K562 (cell line): ENCODE measurements around the gene SETSIP. TPM values are rescaled to one million over a fixed set of nuclear protein-coding genes. Genes with fewer than 3 reads are reported as not detected.
A peak's percentile ranks its signal among the peaks of the same experiment; 100 is the strongest.

Source experiments
- CAMTA2 ChIP-seq: fragments of 250-450 bp; sonication (Bioruptor Pico); conservative IDR thresholded peaks from 2 replicates; pipeline ENCODE4 v1.5.1; 2022
- CCAR2 ChIP-seq: fragments of 200-400 bp; formaldehyde crosslinking; IDR thresholded peaks from 2 replicates; pipeline ENCODE4 v1.6.1; 2017; ENCODE audit warnings: mild to moderate bottlenecking, low read depth, low read length
- CREB5 ChIP-seq: fragments of 250-450 bp; sonication (Bioruptor Pico); IDR thresholded peaks from 2 replicates; pipeline ENCODE4 v1.5.0; 2020; ENCODE audit warnings: mild to moderate bottlenecking
- DIDO1 ChIP-seq: fragments of 450-650 bp; IDR thresholded peaks from 2 replicates; pipeline ENCODE4 v1.6.1; 2016; ENCODE audit warnings: low read depth, missing biosample characterization, missing genetic modification characterization
- FOXA3 ChIP-seq, 2 experiments: fragments of 450-650 bp in 1 of 2; sonication (generic) in 1 of 2; formaldehyde crosslinking; IDR thresholded peaks in 1 of 2; conservative IDR thresholded peaks in 1 of 2; 2 replicates each; pipeline versions ENCODE4 v1.4.0 to v1.8.0; 2020 to 2022; ENCODE audit warnings: mild to moderate bottlenecking in 2 of 2, missing genetic modification reagents in 1 of 2
- HMGXB4 ChIP-seq: sonication (generic); formaldehyde crosslinking; IDR thresholded peaks from 2 replicates; pipeline ENCODE4 v1.8.1; 2023; ENCODE audit warnings: mild to moderate bottlenecking, missing genetic modification reagents
- KLF6 ChIP-seq: fragments of 250-450 bp; sonication (Bioruptor Pico); IDR thresholded peaks from 2 replicates; pipeline ENCODE4 v1.4.0; 2020; ENCODE audit warnings: mild to moderate bottlenecking, moderate library complexity, borderline replicate concordance
- MTA1 ChIP-seq: fragments of 450-650 bp; IDR thresholded peaks from 2 replicates; pipeline ENCODE4 v1.6.1; 2017; ENCODE audit warnings: borderline replicate concordance
- NR1H2 ChIP-seq: sonication (generic); formaldehyde crosslinking; IDR thresholded peaks from 2 replicates; pipeline ENCODE4 v1.4.0; 2020; ENCODE audit warnings: mild to moderate bottlenecking, missing genetic modification reagents
- PML ChIP-seq: IDR thresholded peaks from 2 replicates; pipeline ENCODE4 v1.6.1; 2012; ENCODE audit warnings: low read length, inconsistent platforms
- POLR2AphosphoS5 ChIP-seq: IDR thresholded peaks from 2 replicates; pipeline ENCODE4 v1.6.1; 2011; ENCODE audit warnings: mild to moderate bottlenecking, low read depth, low read length, moderate library complexity; ENCODE audit not compliant: control insufficient read depth, insufficient read depth
- SMAD1 ChIP-seq: fragments of 150-350 bp; IDR thresholded peaks from 2 replicates; pipeline ENCODE4 v1.6.1; 2014; ENCODE audit warnings: low read length, low read depth; ENCODE audit not compliant: partially characterized antibody
- SP1 ChIP-seq: sonication (generic); formaldehyde crosslinking; IDR thresholded peaks from 2 replicates; pipeline ENCODE4 v1.8.1; 2022; ENCODE audit warnings: mild to moderate bottlenecking, missing genetic modification reagents
- STAT6 ChIP-seq: sonication (generic); formaldehyde crosslinking; IDR thresholded peaks from 2 replicates; pipeline ENCODE4 v1.8.1; 2023; ENCODE audit warnings: mild to moderate bottlenecking, missing genetic modification reagents
- TAF1 ChIP-seq: IDR thresholded peaks from 2 replicates; pipeline ENCODE4 v1.6.1; 2011; ENCODE audit warnings: mild to moderate bottlenecking, low read length, moderate library complexity; ENCODE audit not compliant: insufficient read depth, control insufficient read depth, severe bottlenecking; ENCODE audit errors: extremely low read depth
- TEAD4 ChIP-seq, 2 experiments: sonication (generic) in 1 of 2; formaldehyde crosslinking in 1 of 2; IDR thresholded peaks; 2 replicates each; pipeline versions ENCODE4 v1.6.1 to v1.8.0; 2012 to 2022; ENCODE audit warnings: borderline replicate concordance in 1 of 2, inconsistent platforms in 1 of 2, low read length in 1 of 2, mild to moderate bottlenecking in 1 of 2, missing genetic modification reagents in 1 of 2
- XRCC5 ChIP-seq: fragments of 200-400 bp; formaldehyde crosslinking; IDR thresholded peaks from 2 replicates; pipeline ENCODE4 v1.6.1; 2017; ENCODE audit warnings: low read depth, mild to moderate bottlenecking, low read length
- polyA plus RNA-seq, 8 experiments: library from polyadenylated mRNA; depleted of rRNA in 4 of 8; stranded (reverse) in 5 of 8; unstranded in 3 of 8; fragments of >200 nt; fragmentation: Nextera tagmentation in 2 of 8; fragmentation: Illumina TruSeq in 1 of 8; extraction: Ambion mirVana in 2 of 8; extraction: Trizol in 1 of 8; gene quantifications; 2 replicates each; pipeline versions ENCODE4 v1.2.1 to v1.2.3, GENCODE V29; 2011 to 2014; ENCODE audit warnings: inconsistent platforms in 1 of 8, missing spikeins in 1 of 8
- total RNA-seq, 7 experiments: library from RNA; depleted of rRNA in 6 of 7; stranded (reverse); fragments of >200 nt in 6 of 7; fragmentation: Illumina TruSeq in 2 of 7; extraction: Trizol in 2 of 7; gene quantifications; 2 replicates each; pipeline versions ENCODE4 v1.2.1 to v1.2.3, GENCODE V29; 2011 to 2021; ENCODE audit warnings: low replicate concordance in 1 of 7
- TF ChIP-seq, protein P1 (sequence below): fragments of 450-650 bp; formaldehyde crosslinking; IDR thresholded peaks from 2 replicates; pipeline ENCODE4 v1.4.0; 2020; ENCODE audit warnings: mild to moderate bottlenecking, moderate library complexity

The SETSIP gene
- total and polyA plus RNA-seq, 9 of the 15 experiments (the other 6 are each of a cell fraction or from before 2014, with no cell fraction given), result 0.22 to 0.43 TPM; not detected in 7

DNA sequence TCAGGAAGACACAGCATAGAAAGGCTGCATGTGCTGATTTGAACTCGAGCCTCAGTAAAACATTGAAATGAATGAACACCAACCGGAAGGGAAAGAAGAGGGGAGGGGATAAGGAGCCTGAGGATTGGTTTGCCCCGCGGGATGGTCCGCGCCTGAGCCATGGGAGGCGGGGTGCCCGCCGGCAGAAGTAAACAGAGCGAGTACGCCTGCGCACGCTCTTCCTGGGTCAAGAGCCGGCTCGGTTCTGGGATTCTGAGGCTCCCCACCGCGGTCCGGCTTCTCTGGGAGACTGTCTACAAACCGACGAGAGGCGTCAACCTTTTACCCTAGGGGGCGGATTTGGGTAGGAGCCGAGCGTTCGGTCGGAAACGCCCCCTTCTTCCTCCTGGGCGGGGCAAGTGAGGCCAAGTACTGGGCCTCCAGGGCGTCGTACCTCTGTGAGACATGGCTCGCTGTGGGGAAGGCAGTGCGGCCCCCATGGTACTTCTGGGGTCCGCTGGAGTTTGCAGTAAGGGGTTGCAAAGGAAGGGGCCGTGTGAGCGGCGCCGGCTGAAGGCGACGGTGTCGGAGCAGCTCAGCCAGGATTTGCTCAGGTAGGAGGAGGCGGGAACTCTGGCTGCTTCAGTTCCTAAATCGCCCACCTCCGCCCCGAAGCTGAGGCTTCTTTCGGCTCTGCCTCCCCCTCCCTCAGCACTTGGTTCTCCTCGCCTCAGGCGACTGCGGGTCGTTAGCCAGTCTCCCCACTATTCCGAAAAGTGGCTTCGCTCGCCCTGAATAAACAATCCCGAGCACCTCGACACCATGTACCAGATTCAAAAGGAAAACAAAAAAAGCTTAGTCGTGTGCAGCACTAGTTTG lies 5.1 kb upstream of the SETSIP start, which contains the start of gene BTBD8 (continued):
- TF ChIP-seq, protein P1, sequence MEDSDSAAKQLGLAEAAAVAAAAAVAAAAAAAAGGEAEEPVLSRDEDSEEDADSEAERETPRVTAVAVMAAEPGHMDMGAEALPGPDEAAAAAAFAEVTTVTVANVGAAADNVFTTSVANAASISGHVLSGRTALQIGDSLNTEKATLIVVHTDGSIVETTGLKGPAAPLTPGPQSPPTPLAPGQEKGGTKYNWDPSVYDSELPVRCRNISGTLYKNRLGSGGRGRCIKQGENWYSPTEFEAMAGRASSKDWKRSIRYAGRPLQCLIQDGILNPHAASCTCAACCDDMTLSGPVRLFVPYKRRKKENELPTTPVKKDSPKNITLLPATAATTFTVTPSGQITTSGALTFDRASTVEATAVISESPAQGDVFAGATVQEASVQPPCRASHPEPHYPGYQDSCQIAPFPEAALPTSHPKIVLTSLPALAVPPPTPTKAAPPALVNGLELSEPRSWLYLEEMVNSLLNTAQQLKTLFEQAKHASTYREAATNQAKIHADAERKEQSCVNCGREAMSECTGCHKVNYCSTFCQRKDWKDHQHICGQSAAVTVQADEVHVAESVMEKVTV (CRISPR knock-in tag), result no peak
- TF ChIP-seq TAF1, result peak; percentile 48
- peak; percentile 50; the same call in 1 of the 2 replicates for TF ChIP-seq POLR2AphosphoS5
- TF ChIP-seq XRCC5, result 0 out of 2 replicates have a peak, but pooled peaks have one; percentile 2
- no peak for TF ChIP-seq CREB5
- no peak for TF ChIP-seq CAMTA2 (CRISPR knock-in tag)
- no peak for TF ChIP-seq CCAR2
- no peak for TF ChIP-seq HMGXB4 (CRISPR knock-in tag)
- TF ChIP-seq NR1H2 (CRISPR knock-in tag), result no peak
- no peak for TF ChIP-seq KLF6 (CRISPR knock-in tag)
- TF ChIP-seq SMAD1, result no peak
- 0 out of 2 replicates have a peak, but pooled peaks have one; percentile 37 for TF ChIP-seq DIDO1 (tag)
- no peak for TF ChIP-seq MTA1
- TF ChIP-seq PML, result no peak; the same call in 1 of the 2 replicates
- peak; percentile 77; the same call in 1 of the 2 replicates for TF ChIP-seq SP1 (CRISPR knock-in tag)
- no peak for TF ChIP-seq STAT6 (CRISPR knock-in tag)
- TF ChIP-seq FOXA3 (CRISPR knock-in tag; conservative IDR thresholded peaks at IDR 0.05 in 1 of 2, IDR thresholded peaks at IDR 0.05 in 1 of 2), result peak; percentile 56 to 71; a peak in 3 of 4 replicates
- TF ChIP-seq TEAD4 (IDR thresholded peaks at IDR 0.05; ENCODE audit: low read length), result no peak
- TF ChIP-seq TEAD4 (CRISPR knock-in tag; IDR thresholded peaks at IDR 0.05; ENCODE audit: borderline replicate concordance), result no peak
